GM19455 (cell line): ENCODE results near the gene PMPCB.
A peak's percentile ranks its signal among the peaks of the same experiment; 100 is the strongest.

ENCODE experiments used
- ATAC-seq: cut with Tn5 transposase; IDR thresholded peaks from one replicate; pipeline ENCODE4 v1.9.1; 2021; ENCODE audit not compliant: unreplicated experiment

PMPCB gene

GRCh38 chr7:103325744-103326143, 28.5 kb downstream of the PMPCB start:
- ATAC-seq, result no peak

GRCh38 chr7:103336761-103337160, 39.5 kb downstream of the PMPCB start:
- no peak for ATAC-seq

GRCh38 chr7:103338864-103339263, 41.6 kb downstream of the PMPCB start:
- ATAC-seq, result no peak

GRCh38 chr7:103341466-103341865, 44.2 kb downstream of the PMPCB start:
- ATAC-seq, result no peak

GRCh38 chr7:103343332-103343731, 46.1 kb downstream of the PMPCB start:
- no peak for ATAC-seq

- ATAC-seq, result peak; percentile 19
These were observed 46.7 kb downstream of the PMPCB start for GRCh38 chr7:103343758-103344452.

- ATAC-seq, result peak; percentile 78
These were observed 47.4 kb downstream of the PMPCB start, which contains the start of gene DNAJC2 for GRCh38 chr7:103344453-103345149. Gene DNAJC2 (minus strand): TSS chr7:103344767. CDS start chr7:103344622, 145 bp downstream.

DNA sequence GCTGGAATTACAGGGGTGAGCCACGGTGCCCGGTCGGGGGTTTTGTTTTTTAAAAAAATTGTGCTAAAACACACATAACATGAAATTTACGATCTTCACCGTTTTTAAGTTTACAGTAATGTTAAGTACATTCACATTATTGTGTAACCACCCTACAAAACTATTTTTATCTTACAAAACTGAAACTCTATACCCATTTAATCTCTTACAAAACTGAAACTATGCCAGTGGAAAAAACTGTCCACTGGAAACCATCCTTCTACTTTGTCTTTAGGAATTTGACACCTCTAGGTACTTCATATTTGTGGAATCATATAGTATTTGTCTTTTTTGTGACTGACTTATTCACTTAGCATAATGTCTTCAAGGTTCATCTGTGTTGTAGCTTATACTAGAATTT, 49.2 kb downstream of the PMPCB start:
- ATAC-seq, result no peak

- ATAC-seq, result peak; percentile 72
These were observed 50.5 kb downstream of the PMPCB start, which contains the start of gene PSMC2 for GRCh38 chr7:103347507-103348267. Gene PSMC2 (plus strand): TSS chr7:103347643. CDS start chr7:103347712, 69 bp downstream.

GRCh38 chr7:103348452-103348851, 51.2 kb downstream of the PMPCB start:
- ATAC-seq, result no peak

- no peak for ATAC-seq
These were observed 51.7 kb downstream of the PMPCB start for GRCh38 chr7:103348959-103349358.

DNA sequence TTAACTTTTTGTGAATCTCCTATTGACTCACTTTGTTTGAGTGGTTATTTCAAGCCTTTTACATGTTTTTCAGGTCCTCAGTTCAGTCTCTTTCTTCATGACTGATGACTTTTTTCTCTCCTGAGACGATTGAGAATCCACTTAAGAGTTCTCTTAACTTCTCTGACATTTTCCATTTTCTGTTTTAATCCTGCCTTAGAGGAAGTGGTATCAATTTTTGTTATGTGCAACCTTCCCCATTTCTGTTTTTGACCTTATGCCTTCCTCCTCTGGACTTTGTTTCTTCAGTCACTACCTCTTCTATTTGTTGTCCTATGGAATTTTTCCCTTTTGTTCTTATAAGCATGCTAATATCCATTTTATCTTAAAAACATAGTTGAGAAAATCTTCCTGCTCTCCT, 52.6 kb downstream of the PMPCB start:
- ATAC-seq, result no peak
